Measurements from ENCODE around the gene TMEM158.

The TMEM158 gene

DNA sequence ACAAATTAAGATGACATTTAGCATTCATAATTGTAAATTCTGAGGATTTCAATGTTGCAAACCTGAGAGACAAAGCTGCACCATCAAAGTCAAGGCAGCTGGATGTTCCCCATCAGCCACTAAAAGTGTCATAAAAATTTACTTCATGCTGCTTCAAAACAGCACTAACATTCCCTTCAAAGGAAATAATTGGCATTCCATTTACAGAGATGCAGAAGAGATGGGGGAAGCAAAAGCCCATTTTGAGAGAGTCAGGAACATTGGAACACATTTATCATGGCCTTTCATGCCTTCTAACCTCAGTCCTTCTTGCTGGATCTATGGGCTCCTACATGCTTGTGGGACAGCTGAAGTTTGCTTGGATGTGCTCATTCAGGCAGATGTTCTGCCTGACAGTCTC is 6.4 kb upstream of the TMEM158 start:
- DNase-seq (ENCODE audit: low spot score): no peak

DNA sequence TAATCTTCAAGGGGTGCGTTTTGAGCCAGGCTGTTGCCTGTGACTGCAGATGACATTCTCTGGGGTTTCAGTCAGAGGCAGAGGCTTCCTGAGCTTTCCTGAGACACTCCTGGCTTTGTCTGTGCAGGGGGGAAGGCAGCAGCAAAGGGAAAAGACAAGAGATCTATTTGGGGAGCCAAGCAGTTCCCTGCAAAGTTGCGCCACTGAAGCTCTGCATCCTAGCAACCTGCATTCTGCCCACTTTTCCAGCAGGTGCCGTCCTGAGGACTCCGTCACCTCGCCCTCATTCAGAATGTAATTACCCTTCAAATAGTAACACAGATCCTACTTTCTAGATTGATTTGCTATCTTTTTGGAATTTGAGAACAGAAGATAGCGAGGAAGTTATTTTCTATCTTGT is 1.9 kb upstream of the TMEM158 start:
- no peak for DNase-seq (ENCODE audit: low spot score)

DNA sequence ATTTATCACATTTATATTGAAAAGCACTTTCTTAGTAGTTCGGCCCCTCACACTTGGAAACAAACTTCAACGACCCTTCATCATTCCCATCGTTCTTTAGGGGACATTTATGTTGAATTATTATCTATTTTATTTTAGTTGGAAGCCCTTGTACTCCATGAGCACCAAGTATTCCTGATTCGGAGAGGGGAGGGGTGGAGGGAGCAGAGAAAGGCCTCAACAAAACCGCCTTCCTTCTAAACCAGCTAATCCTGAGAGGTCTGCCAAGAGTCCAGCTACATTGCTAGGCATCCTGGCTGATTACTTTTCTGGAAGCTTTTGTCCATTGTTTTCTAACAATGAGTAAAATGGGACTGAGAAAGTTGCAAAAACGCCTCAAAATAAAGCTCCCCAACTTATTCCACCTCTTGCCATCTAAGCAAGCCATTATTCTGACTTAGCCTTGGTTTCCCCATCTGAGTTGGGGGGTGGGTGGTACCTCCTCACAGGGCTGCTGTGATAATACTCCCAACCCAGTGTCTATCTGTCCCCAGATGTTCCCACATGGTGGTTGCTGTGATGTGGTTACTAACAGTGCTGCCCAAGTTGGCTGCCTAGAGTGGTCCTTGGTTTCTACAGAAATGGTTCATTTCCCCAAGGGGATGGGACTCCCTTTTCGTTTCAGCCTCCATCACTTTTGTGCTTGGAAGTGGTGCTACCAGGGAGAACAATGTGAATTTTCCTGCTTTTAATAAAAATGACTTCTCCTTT is 1.2 kb upstream of the TMEM158 start:
- peak; percentile 37 for DNase-seq (ENCODE audit: low spot score)

DNA sequence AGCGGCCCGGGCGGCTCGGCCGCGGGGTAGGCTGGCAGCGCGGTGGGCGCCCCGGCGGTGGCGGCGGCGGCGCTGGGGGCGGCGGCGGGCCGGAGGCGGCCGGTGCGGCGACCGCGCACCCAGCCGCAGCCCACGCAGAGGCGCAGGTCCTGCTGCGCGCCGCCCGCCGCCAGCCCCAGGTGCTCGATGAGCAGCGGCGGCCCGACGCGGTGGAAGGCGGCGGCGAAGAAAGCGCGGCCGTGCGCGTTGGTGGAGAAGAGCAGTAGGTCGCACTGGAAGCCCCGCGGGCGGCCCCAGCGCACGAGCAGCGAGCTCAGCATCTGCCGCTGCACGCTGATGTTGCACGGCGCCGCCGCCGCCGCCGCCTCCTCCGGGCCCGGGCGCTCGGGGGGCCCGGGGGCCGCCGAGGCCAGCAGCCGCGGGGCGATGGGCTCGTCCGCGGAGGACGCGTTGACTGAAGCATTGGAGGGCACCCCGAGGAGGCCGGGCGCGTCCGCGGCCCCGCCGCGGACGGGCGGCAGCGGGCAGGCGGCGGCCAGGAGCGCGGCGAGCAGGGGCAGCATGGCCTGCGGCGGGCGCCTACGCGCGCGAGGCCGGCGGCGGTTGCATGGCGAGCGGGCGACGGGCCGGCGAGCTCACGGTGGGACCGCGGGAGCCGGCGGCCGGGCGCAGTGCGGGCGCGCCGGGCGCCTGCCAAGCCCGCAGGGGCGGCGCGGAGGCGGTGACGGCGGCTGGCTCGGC is 452 bp downstream of the TMEM158 start:
- no peak for DNase-seq (ENCODE audit: low spot score)

DNA sequence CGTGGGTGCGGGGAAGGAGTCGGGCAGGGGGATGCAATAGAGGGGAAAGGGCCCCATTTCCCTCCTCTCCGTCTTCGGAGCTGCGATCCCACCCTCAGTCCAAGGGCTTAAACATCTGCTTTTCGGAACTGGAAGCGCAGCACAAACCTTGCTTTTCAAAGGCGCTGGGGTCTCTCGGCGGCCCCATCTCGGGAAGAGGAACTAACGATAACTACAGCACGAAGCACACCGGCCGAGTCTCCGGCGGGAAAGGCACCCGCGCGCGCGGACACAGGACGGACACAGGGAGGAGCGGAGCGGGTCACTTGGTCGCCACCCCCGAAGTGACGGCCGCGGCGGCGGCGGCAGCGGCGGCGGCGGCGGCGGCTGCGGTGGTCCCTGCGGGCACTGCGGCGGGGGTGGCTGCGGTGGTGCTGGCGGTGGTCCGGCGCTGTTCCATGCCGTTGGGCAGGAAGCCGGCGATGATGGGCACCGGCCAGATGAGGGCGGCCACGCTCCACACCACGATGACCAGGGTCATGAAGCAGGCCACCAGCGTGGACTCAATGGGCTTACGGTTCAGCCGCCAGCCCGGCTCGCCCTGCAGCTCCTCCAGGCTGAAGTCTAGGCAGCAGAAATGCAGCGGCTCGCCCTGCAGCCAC is 1.1 kb downstream of the TMEM158 start:
- peak; percentile 73 for DNase-seq (ENCODE audit: low spot score)

DNA sequence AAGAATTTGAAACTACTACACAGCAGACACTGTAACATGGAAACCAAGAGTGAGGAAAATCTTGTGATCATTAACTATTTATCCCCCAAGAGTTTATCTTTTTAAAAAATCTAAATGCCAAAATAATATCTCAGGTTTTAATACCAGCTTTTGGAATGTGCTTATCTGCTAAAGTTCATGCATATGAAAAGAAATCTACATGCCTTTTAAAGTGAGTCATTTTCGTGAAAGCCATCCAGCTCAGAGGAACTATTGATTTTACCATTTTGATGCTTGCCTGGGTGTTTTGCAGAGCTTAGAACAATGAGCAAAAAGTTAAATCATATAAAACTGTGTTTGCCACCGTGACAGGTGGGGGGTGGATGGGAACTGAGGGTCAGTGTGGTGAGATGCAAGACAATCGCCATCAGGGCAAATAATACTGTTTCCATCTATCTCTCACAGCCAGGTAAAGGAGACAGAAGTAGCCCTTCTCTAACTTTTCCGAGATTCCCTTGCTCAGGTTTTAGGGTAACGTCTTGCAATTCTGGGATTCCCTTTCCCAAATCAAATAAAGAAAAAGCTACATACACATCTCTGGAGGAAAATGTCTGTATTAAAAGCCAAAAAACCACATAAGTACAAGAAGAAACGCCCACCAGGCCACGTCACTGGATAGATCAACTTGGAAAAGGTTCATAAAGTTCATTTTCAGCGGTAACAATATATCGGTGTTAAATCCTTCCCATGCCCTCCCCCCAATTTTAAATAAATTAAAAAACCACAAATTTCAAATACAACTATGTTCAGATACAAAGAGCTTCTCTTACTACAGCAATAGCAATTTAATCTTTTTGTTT is 2.0 kb downstream of the TMEM158 start:
- no peak for DNase-seq (ENCODE audit: low spot score)

DNA sequence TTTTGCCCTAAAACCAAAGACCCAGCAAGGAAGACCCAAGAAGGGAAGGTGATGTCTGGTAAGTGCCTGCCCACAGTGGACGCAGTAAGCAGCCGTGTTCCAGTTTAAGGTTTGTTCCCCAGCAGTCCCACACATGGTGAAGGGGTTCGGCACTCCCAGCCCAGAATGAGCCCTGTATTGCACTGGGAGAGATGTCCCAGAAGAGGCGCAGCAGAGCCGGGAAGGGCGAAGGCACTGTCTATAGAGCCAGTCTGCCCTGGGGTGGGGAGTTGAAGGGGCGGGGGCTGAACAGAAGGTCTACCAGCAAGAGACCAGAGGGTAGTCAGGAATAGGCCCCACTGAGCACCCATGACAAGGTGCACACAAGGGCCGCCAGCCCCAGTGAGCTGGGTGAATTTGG is 6.4 kb downstream of the TMEM158 start:
- DNase-seq (ENCODE audit: low spot score): no peak

DNA sequence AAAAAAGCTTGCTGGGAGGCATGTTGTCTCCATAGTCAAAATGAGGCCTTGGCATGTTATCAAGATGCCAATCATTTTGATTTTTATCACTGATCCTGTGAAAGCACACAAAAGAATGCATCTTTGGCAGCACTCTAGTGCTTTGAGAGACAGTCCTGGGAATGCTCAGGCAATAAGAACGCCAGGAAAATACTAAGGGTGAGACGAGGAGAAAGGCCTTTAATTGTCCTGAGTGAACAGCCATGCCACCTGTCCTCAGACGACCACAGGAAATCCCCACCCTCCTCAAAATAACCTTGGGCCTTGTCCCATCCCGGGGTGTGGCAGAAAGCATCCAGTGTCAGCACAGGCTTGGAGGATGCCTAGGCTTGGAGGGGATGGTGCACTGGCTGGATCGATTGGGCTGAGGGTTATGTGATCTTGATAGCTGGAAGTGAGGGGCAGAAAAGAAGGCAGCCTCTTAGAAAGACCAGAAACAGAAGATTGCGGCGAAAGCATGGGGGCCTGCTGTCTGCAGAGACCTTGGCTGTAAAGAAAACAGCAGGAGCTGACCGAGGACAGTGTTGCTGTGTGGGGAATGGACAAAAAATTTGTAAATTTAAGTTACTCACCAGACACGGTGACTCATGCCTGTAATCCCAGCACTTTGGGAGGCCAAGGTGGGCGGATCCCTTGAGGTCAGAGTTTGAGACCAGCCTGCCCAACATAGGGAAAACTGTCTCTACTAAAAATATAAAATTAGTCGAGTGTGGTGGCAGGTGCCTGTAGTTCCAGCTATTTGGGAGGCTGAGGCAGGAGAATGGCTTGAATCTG is 7.3 kb downstream of the TMEM158 start:
- no peak for DNase-seq (ENCODE audit: low spot score)

DNA sequence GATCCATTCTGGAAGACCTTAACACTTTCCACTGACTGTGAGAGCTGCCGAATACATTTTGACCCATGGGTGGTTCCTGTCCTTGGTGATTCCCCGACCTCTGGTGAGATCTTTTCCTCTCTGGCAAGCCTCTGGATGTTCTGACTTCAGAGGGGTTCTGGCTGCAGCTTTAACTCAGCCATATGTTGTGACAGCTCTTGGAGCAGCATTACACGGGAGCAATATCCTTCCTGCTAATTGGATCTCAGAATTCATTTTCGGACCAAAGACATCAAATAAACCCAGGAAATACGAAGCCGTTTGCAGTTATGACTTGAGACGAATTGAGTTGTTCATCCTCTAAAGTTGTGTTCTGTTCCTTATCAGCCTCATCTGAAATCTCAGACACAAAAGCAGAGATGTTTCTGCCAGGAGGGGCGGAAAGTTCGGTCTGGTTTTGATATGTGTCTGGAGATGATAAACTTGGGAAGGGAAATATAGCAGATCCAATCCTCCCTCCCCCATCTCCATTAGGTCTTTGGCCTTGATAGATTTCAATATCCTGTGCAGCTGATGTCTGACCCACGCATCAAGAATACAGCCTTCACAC is 10.0 kb downstream of the TMEM158 start:
- DNase-seq (ENCODE audit: low spot score): no peak

DNA sequence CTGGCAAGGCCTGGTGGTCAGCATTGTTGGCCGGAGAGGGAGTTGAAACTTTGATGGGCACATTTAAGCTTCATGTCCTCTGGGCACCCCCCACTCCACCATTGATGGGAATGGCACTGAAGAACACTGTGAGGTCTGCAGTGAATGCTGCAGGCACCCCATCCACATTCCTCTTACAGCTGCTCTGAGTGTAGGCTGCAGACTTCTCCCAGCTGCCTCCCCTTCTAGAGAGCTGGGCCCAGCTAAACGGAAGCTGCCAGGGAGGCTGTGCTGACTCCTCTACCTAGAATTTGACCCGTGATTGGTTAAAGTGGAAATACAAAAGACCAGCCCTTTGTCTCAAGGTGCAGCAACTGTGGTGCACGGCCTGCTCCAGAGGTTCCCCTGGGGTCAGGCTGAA is 10.6 kb downstream of the TMEM158 start:
- DNase-seq (ENCODE audit: low spot score): no peak

DNA sequence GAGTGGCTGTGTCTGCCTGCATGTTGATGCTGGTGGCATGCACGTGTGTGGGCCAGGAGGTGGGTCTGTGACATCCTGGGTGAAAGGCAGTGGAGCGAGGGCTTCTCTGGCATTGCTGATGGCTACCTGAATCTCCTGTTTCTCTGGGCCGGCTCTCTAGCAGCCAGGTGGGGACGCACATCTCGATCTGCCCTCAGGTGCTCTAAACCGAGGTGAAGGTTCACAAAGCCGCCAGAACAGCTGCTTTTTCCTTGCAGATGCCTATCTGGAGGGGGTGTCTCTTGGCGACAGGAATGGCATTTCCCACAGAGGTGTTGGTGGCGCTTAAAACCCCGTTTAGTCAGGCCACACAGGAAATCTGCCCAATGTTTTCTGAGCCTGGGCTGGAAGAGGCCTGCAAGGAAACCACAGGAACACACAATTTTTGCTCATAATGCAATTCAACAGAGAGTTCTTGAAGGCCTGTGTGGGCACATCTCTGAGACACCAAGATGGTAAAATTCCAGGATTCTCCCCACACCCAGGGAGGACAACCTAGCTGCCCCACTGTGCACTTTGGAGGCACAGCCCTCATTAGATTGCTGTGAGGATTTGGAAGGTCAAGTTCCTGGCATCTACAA is 11.9 kb downstream of the TMEM158 start:
- no peak for DNase-seq (ENCODE audit: low spot score)

DNA sequence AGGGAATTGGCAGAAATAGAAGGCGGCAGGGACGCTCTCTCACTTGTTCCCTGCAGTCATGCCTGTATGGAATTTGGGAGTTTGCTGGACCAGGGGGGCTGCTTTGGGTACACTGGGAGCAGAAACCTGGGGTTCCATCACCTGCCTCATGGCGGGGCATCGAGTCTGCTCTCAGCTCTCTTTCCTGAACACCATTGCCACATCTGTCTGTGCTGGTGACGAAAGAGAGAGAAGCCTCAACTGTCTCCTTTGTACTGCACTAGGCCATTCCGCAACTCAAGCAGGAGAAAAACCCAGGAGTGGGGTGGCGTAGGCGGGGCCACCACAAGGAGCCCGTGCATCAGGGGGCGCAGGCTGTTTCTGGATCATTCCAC is 14.0 kb downstream of the TMEM158 start:
- no peak for DNase-seq (ENCODE audit: low spot score)

DNA sequence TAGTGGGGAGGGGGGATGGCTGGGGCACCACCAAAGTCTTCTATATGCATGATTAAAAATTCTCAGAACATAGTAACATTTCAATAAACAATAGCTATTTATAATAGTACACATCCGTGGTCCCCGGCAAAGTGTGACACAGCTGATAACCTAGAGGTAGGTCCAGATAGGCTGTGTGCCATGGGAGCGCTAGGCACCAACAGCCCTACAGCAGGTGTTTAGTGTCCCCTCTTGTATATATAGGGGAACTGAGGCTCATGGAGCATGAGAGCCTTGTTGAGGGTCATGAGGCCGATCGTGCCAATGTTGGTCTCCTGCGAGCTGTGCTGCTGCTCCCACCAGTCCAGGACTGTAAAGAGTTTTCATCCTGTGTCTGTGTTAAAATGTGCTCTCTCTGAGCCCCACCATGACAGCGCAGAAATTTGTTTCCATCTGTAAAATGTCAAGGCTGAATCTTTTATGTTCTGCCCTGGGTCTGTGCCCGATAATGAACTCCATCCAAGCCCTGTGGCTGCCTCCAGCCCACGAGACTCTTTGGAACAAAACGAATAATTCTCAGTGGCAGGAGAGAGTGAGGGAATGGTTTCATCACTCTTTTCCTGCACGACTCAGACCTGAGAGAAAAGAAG is 14.5 kb downstream of the TMEM158 start:
- DNase-seq (ENCODE audit: low spot score): no peak

DNA sequence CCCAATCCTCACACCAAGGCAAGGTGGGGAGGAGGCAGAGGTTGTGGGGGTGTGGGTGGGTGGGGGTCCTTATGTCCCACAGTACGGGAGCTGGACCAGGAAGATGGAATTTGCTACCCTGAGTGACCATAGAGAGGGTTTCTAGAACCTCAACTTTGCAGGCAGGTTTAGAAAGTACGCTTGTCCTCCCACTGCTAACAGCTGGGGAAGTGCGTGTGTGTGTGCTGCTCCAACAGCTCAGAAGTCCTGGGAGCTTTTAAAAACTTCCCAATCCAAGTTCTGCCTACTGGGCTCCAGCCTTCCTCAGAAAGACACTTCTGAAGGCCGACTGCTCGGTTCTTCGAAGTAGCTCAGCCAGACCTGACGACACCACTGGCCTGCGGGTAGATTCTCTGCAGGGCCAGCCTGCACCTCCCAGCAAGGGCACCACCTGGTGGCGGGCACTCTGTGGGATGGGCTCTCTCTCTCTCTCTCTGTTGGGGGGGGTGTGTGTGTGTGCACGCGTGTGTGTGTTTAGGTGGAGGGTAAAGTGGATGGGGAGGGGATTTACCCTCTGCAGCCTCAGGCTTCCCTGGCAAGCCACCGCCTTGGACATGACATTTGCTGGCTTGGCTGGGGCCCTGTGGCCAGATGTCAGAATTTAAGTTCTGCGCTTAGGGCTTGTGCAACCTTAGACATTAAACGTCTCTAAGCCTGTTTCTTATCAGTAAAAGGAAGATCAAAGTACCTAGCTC is 15.6 kb downstream of the TMEM158 start:
- peak; percentile 35 for DNase-seq (ENCODE audit: low spot score)

DNA sequence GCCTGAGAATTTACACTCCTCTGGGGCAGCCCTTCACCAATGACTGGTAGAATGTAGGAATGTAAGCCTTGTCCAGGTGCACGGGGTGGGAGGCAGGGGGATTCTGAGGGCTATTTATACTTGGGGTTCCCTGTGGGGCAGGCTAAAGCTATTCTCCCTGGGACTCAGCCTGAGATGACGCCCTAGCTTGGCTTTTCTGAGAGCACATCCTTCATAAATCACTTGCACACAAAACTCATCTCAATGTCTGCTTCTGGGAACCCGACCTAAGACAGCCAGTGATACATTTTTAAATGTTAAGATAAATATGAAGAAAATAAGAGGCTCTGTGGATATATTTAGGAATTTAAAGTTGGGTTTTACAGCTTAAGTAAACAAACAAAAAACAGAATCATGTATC is 16.6 kb downstream of the TMEM158 start:
- no peak for DNase-seq (ENCODE audit: low spot score)

DNA sequence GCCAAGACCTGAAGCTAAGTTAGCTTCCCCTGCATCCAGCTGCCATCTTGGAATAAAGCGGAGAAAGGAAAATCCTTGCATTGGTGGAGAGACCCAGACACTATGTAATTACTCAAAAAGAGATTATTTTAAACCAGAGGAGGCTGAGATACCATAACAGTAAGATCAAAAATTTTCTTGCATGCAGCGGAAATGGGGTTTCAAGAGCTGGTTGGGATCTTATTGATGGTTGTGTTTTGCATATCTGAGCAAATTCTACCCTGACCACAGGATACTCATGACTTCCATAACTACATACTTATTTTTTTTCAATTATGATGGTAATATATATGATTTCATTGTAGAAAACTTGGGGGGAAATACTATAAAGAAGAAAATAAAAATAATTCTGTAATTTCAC is 17.5 kb downstream of the TMEM158 start:
- no peak for DNase-seq (ENCODE audit: low spot score)

DNA sequence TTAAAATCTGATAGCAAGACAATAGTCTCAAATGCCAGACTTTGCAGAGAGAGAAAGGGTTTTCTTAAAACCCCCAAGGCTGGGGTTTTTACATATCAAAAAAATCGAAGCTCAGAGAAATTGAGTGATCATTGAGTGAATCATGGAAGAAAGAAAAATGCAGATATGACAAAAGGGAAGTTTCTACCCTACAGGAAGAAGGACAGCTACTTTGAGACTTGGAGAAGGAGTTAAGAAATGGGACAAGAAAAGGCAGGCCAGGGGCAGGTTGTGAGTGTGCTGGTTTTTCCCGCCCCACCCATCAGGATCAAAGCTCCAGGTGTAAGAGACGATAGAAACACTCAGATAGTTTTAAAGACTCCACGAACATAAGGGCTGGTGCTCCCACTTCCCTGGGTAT is 18.6 kb downstream of the TMEM158 start:
- DNase-seq (ENCODE audit: low spot score): no peak

DNA sequence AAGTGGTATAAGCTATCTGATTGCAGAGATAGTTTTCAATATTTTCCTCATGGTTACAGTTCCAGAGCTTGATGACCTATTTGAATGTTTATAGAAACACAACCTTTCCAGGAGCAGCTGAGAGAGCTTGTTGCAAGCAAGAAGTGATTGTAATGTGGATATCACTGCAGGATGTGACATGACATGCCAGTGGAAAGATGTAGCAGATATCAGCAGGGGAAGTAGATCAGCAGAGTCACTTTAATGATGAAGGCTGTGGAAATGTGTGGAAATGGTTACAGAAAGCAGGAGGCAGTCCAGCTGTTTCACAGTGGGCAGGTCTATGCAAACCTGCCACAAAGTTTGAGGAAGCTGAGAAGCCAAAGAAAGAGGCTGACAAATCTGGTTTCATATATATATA is 21.0 kb downstream of the TMEM158 start:
- DNase-seq (ENCODE audit: low spot score): no peak

DNA sequence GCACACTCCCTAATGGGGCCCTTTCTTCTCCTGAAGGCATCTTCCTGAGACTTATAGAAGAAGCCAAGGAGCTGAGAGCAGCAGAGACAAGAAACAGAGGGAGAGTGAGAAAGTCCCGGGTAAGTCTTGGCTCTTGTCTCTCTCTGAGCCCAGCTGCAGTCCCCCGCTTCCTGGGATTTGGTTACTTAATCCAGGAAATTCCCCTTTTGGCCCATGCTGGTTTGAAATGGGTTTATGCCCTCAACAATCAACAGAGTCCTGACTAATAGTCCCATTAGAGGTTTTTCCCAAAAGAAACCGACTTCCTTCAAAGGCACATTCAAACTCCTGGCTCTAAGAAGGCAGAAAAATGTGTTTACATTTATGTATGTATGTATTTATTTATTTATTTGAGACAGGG is 22.0 kb downstream of the TMEM158 start:
- no peak for DNase-seq (ENCODE audit: low spot score)

Data from globus pallidus (tissue), 1 donor.